GM19351 (cell line): ENCODE data around the gene UBIAD1.
"Not testable (repeated sequence)": the region's sequence is repeated elsewhere in the genome, so short reads cannot be mapped to it uniquely, and the experiment has no call there.

ENCODE experiments used
- ATAC-seq: cut with Tn5 transposase; IDR thresholded peaks from one replicate; pipeline ENCODE4 v1.9.1; 2021; ENCODE audit warnings: mild to moderate bottlenecking, moderate library complexity; ENCODE audit not compliant: unreplicated experiment

UBIAD1 gene

GRCh38 chr1:11272832-11273594, at the start of gene UBIAD1:
UBIAD1 (plus strand) TSS chr1:11273198; CDS start chr1:11273532, 334 bp downstream.
- ATAC-seq: peak; percentile 78

- ATAC-seq: peak; percentile 78
Measured at GRCh38 chr1:11227106-11228077, 45.6 kb upstream of the UBIAD1 start.

- no peak for ATAC-seq
Measured at GRCh38 chr1:11229203-11229602, 43.8 kb upstream of the UBIAD1 start.

GRCh38 chr1:11233208-11233607, 39.8 kb upstream of the UBIAD1 start:
- ATAC-seq: no peak

GRCh38 chr1:11237356-11237755, 35.6 kb upstream of the UBIAD1 start:
- no peak for ATAC-seq

GRCh38 chr1:11238311-11238710, 34.7 kb upstream of the UBIAD1 start:
- ATAC-seq: no peak

GRCh38 chr1:11245248-11245647, 27.8 kb upstream of the UBIAD1 start:
- no peak for ATAC-seq

- no peak for ATAC-seq
Measured at GRCh38 chr1:11245904-11246719, 26.9 kb upstream of the UBIAD1 start.

- ATAC-seq: no peak
Measured at GRCh38 chr1:11248169-11248568, 24.8 kb upstream of the UBIAD1 start.

- no peak for ATAC-seq
Measured at GRCh38 chr1:11252538-11252937, 20.5 kb upstream of the UBIAD1 start.

- ATAC-seq: no peak
Measured at GRCh38 chr1:11253226-11253625, 19.8 kb upstream of the UBIAD1 start.

GRCh38 chr1:11256299-11256698, 16.7 kb upstream of the UBIAD1 start:
- no peak for ATAC-seq

GRCh38 chr1:11262171-11263049, 10.6 kb upstream of the UBIAD1 start, which contains the start of gene MTOR:
MTOR (minus strand) TSS chr1:11262551; CDS start chr1:11259409, 3,142 bp downstream.
- peak; percentile 97 for ATAC-seq

- ATAC-seq: no peak
Measured at GRCh38 chr1:11266268-11267074, 6.5 kb upstream of the UBIAD1 start.

GRCh38 chr1:11267350-11268337, 5.4 kb upstream of the UBIAD1 start:
- ATAC-seq: not testable (repeated sequence)

GRCh38 chr1:11272544-11272831, 510 bp upstream of the UBIAD1 start:
- ATAC-seq: no peak

GRCh38 chr1:11273595-11274234, 717 bp downstream of the UBIAD1 start:
- peak; percentile 50 for ATAC-seq
